Caco-2 (cell line): ENCODE data around the gene RPP30. TPM values are rescaled to one million over a fixed set of nuclear protein-coding genes. Genes with fewer than 3 reads are reported as not detected.

Experiments used
- BruUV-seq: library from RNA; stranded (reverse); fragments of 400-500 nt; replicated peaks from 2 replicates; lab custom pipeline; 2021; lab: Mats Ljungman, UMichigan
- CTCF ChIA-PET: fragments of 300-600 bp; sonication (Branson Sonifier 250); formaldehyde crosslinking; loops from one replicate; lab custom pipeline; 2022; ENCODE audit warnings: antibody characterized with exemption; lab: Charles Lee
- POLR2A ChIA-PET: fragments of 300-600 bp; sonication (Branson Sonifier 250); formaldehyde crosslinking; loops from one replicate; lab custom pipeline; 2022; ENCODE audit warnings: antibody characterized with exemption; lab: Charles Lee
- DNase-seq, 2 experiments: peaks; one replicate each; pipeline versions ENCODE4 v3.0.0 to v3.0.0-alpha.2; 2020 to 2022
- H3K27me3 ChIP-seq: replicated peaks from 2 replicates; pipeline ENCODE4 v1.6.0; 2011; ENCODE audit warnings: low read length; ENCODE audit not compliant: control insufficient read depth, insufficient read depth
- H3K36me3 ChIP-seq: 2 replicates; pipeline ENCODE4 v1.5.1; 2011; ENCODE audit warnings: low read length; ENCODE audit not compliant: control insufficient read depth, insufficient read depth
- H3K4me1 ChIP-seq: fragments of 250-450 bp; sonication (Bioruptor Pico); 2 replicates; pipeline ENCODE4 v1.5.1; 2020; ENCODE audit warnings: mild to moderate bottlenecking
- H3K4me3 ChIP-seq: 2 replicates; pipeline ENCODE4 v1.5.1; 2011; ENCODE audit warnings: low read depth, mild to moderate bottlenecking, control low read depth, low read length
- H3K9me3 ChIP-seq: fragments of 250-450 bp; sonication (Bioruptor Pico); 2 replicates; pipeline ENCODE4 v1.5.1; 2020; ENCODE audit warnings: mild to moderate bottlenecking, moderate library complexity
- H3K27ac Mint-ChIP-seq: one replicate; pipeline ENCODE4 v1.8.0; 2022; ENCODE audit warnings: mixed read lengths; ENCODE audit not compliant: unreplicated experiment
- H3K27me3 Mint-ChIP-seq: one replicate; pipeline ENCODE4 v1.8.0; 2022; ENCODE audit warnings: mixed read lengths; ENCODE audit not compliant: insufficient read depth, unreplicated experiment
- H3K36me3 Mint-ChIP-seq: one replicate; pipeline ENCODE4 v1.8.0; 2022; ENCODE audit warnings: mild to moderate bottlenecking, mixed read lengths; ENCODE audit not compliant: insufficient read depth, unreplicated experiment
- H3K4me1 Mint-ChIP-seq: one replicate; pipeline ENCODE4 v1.8.0; 2022; ENCODE audit warnings: low read depth, mixed read lengths; ENCODE audit not compliant: unreplicated experiment
- H3K4me3 Mint-ChIP-seq: one replicate; pipeline ENCODE4 v1.8.0; 2022; ENCODE audit warnings: mild to moderate bottlenecking, moderate library complexity, mixed read lengths; ENCODE audit not compliant: unreplicated experiment
- H3K9me3 Mint-ChIP-seq: one replicate; pipeline ENCODE4 v1.8.0; 2022; ENCODE audit warnings: mixed read lengths; ENCODE audit not compliant: unreplicated experiment
- CTCF ChIP-seq, 2 experiments: fragments of 200-600 bp in 1 of 2; IDR thresholded peaks; 1 replicate in 1 of 2; 2 replicates in 1 of 2; pipeline versions ENCODE4 v1.5.1 to v1.8.0; 2011 to 2022; ENCODE audit warnings: antibody characterized with exemption in 1 of 2, control low read depth in 1 of 2, inconsistent platforms in 1 of 2, low read depth in 1 of 2, low read length in 1 of 2, mild to moderate bottlenecking in 1 of 2, moderate library complexity in 1 of 2; ENCODE audit not compliant: insufficient read depth in 1 of 2, severe bottlenecking in 1 of 2, unreplicated experiment in 1 of 2
- intact Hi-C: fragments of 100-400 bp; cut with micrococcal nuclease; formaldehyde crosslinking; loops from one replicate; pipeline ENCODE4 v1.10.0; 2022; ENCODE audit not compliant: unreplicated experiment
- total RNA-seq: library from RNA; stranded (reverse); gene quantifications from 2 replicates; pipeline ENCODE4 v1.2.3, GENCODE V29; 2022

Gene RPP30
- total RNA-seq, 1 experiment from 2014 or later, result 67.6 TPM

DNA sequence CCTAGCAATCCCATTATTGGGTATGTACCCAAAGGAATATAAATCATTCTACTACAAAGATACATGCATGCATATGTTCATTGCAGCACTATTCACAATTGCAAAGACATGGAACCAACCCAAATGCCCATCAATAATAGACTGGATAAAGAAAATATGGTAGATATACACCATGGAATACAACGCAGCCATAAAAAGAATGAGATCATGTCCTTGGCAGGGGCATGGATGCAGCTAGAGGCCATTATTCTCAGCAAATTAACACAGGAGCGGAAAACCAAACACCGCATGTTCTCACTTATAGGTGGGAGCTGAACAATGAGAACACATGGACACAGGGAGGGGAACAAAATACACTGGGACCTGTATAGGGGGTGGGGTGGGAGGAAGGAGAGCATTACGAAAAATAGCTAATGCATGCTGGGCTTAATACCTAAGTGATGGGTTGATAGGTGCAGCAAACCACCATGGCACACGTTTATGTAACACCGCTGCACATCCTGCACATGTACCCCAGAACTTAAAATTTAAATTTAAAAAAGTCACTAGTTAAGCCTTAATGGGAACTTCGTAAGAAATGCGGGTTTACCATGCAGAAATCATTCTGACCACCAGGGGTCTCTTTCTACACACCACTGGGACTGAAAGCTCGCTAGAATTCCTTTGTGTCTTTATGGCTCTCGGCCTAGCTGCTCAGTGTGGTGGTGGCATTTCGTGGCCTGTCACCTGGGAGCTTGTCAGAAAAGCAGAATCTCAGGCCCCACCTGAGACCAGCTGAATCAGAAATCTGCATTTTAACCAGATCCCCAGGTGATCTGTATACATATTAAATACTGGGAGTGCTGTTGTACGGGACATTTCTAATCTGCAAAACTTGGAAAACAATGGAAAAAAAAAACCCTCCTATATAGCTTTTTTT, 39.6 kb downstream of the RPP30 start:
- Histone ChIP-seq H3K36me3 (no peaks in the 10 kb centered on the region; the same call in 1 of the 2 replicates), H3K9me3 (no peaks in the 10 kb centered on the region), H3K27me3 (no peaks in the 10 kb centered on the region), H3K4me3 (no peak overlapping the region), H3K4me1 (peaks cover 13% of the 10 kb centered on the region)
- CTCF ChIA-PET, result interaction anchor here (0.5 to 1.8 kb wide), 14 partner anchors 10 to 1704 kb away, joined by 3 to 24 read pairs (median 4); partner anchors contain the start of gene ANKRD1
- POLR2A ChIA-PET, result interaction anchor here (0.6 to 1.6 kb wide), 6 partner anchors 10 to 58 kb away, joined by 4 to 15 read pairs (median 7); partner anchors contain the start of gene ANKRD1
- Mint-ChIP-seq H3K36me3 (peaks cover 60% of the 10 kb centered on the region), H3K4me3 (no peak overlapping the region), H3K9me3 (no peaks in the 10 kb centered on the region), H3K27ac (peak overlapping the region; percentile 55), H3K27me3 (no peaks in the 10 kb centered on the region), H3K4me1 (peaks cover 29% of the 10 kb centered on the region)
- intact Hi-C loops, result loop anchor here (1.0 kb wide), 5 partner anchors 20 to 340 kb away; no protein-coding TSS in a partner anchor
- peak; percentile 87 to 90 for TF ChIP-seq CTCF (IDR thresholded peaks at IDR 0.05; ENCODE audit: insufficient read depth in 1 of 2, low read depth in 1 of 2, low read length in 1 of 2, severe bottlenecking in 1 of 2, unreplicated experiment in 1 of 2)
- BruUV-seq, result no TSS peak
- DNase-seq, result peak; percentile 84

DNA sequence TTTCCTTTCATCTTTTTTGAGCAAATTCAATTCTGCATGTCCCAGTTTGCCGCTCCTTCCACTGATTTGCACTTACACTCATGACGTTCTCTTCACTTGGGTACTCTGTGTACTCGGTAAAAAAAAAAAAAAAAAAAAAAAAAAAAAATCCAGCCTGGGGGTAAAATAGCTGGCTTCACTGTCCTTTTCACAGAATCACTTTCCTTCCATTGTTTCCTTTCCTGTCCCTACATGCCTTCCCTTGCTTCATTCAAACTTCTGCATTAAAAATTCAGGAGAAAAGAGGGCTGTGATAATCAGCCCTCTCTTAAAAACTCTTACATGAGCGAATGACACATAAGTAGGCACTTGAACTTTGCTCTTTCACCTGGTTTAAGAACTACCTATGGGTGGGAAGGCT, 40.4 kb downstream of the RPP30 start:
- Mint-ChIP-seq H3K4me1 (peaks cover 35% of the 10 kb centered on the region), H3K9me3 (no peaks in the 10 kb centered on the region), H3K27ac (peak overlapping the region; percentile 55), H3K4me3 (peak overlapping the region; percentile 8), H3K36me3 (peaks cover 68% of the 10 kb centered on the region), H3K27me3 (no peaks in the 10 kb centered on the region)
- ChIA-PET CTCF (interaction anchor here (0.5 to 1.8 kb wide), 15 partner anchors 9 to 1704 kb away, joined by 3 to 24 read pairs (median 4); partner anchors contain the start of gene ANKRD1), POLR2A (interaction anchor here (0.8 to 1.8 kb wide), 4 partner anchors 9 to 57 kb away, joined by 4 to 15 read pairs (median 9); partner anchors contain the start of gene ANKRD1)
- no peak for TF ChIP-seq CTCF (IDR thresholded peaks at IDR 0.05; ENCODE audit: insufficient read depth in 1 of 2, low read depth in 1 of 2, low read length in 1 of 2, severe bottlenecking in 1 of 2, unreplicated experiment in 1 of 2)
- intact Hi-C loops, result no loop called here
- Histone ChIP-seq H3K27me3 (no peaks in the 10 kb centered on the region), H3K36me3 (no peaks in the 10 kb centered on the region; the same call in 1 of the 2 replicates), H3K4me3 (no peak overlapping the region), H3K4me1 (peaks cover 13% of the 10 kb centered on the region), H3K9me3 (no peaks in the 10 kb centered on the region)
- no TSS peak for BruUV-seq
- no peak for DNase-seq

- H3K4me1 Mint-ChIP-seq, result peaks cover 43% of the 10 kb centered on the region
- DNase-seq, result no peak
- POLR2A ChIA-PET, result interaction anchor here (1.8 kb wide), 1 partner anchor 17 kb away, joined by 5 read pairs; no protein-coding TSS in a partner anchor
- H3K9me3 ChIP-seq, result no peaks in the 10 kb centered on the region
- no peak for TF ChIP-seq CTCF (IDR thresholded peaks at IDR 0.05; ENCODE audit: insufficient read depth in 1 of 2, low read depth in 1 of 2, low read length in 1 of 2, severe bottlenecking in 1 of 2, unreplicated experiment in 1 of 2)
- peaks cover 17% of the 10 kb centered on the region for H3K4me1 ChIP-seq
- no peaks in the 10 kb centered on the region for H3K9me3 Mint-ChIP-seq
- CTCF ChIA-PET, result interaction anchor here (0.6 to 1.8 kb wide), 3 partner anchors 33 to 56 kb away, joined by 3 to 24 read pairs (median 9); no protein-coding TSS in a partner anchor
- H3K27ac Mint-ChIP-seq, result no peak overlapping the region
- intact Hi-C loops, result no loop called here
- H3K36me3 ChIP-seq, result no peaks in the 10 kb centered on the region
- no peak overlapping the region for H3K4me3 Mint-ChIP-seq
- BruUV-seq, result no TSS peak
- H3K4me3 ChIP-seq, result no peak overlapping the region
- peaks cover 75% of the 10 kb centered on the region for H3K36me3 Mint-ChIP-seq
- H3K27me3 ChIP-seq, result no peaks in the 10 kb centered on the region
- H3K27me3 Mint-ChIP-seq, result no peaks in the 10 kb centered on the region
Measured at GRCh38 chr10:90912854-90913479, 41.2 kb downstream of the RPP30 start.
